Amniotic stem cell (primary cell): Measurements from ENCODE around the gene SRRM1.
"Not testable (repeated sequence)": the region's sequence is repeated elsewhere in the genome, so short reads cannot be mapped to it uniquely, and the experiment has no call there.

Experiments
- DNase-seq: peaks from one replicate; lab custom pipeline; 2025; lab: John Stamatoyannopoulos, UW

The SRRM1 gene

DNA sequence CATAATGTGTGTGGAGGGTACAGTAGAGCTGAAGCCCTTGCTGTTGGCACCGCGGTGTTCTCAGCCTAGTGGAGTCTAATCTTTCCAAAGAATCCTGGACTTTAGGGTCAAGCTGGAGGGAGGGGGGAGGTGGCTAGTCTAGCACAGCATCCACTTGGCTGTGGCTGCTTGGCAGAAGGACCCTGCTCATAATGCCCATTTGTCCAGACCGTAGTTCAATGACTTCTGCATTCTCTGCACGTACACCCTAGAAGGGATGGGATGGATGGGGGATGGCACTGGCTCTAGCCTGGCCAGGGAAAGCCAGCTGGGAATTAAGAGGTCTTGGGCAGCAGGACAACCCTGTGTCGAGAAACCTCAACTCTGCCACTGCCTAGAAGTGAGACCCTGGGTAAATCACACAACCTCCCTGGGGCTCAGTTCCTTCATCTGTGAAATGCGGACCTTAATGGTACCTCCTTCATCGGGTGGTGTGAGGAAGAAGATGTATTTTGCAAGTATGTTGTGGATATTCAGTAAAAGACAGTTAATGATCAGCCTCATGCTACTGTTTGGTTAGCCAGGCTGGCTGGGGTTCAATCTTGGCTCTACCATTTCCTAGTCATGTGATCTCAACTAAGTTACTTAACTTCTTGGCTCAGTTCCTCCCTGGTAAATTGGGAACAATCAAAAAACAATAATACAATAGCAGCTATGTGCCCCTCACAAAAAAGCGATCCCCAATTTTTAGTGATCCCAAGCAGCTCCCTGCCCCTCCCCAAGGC, 75.0 kb downstream of the SRRM1 start:
- no peak for DNase-seq

GRCh38 chr1:24720152-24720551, 77.0 kb downstream of the SRRM1 start:
- no peak for DNase-seq

DNA sequence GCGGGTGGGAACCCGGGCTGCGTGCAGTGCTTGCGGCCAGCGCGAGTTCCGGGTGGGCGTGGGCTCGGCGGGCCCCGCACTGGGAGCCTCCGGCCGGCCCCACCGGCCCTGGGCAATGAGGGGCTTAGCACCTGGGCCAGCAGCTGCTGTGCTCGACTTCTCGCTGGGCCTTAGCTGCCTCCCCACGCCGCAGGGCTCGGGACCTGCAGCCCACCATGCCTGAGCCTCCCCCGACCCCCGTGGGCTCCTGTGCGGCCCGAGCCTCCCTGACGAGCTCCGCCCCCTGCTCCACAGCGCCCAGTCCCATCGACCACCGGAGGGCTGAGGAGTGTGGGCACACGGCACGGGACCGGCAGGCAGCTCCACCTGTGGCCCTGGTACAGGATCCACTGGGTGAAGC, 78.4 kb downstream of the SRRM1 start:
- DNase-seq: no peak

GRCh38 chr1:24722073-24723035, 79.3 kb downstream of the SRRM1 start:
- DNase-seq: not testable (repeated sequence)
